GM12878 (cell line): ENCODE data around the gene POU2AF1. TPM values are rescaled to one million over a fixed set of nuclear protein-coding genes. Genes with fewer than 3 reads are reported as not detected.

ENCODE experiments used
- ATF2 ChIP-seq: IDR thresholded peaks from 2 replicates; pipeline ENCODE4 v1.6.1; 2012; ENCODE audit warnings: low read length, inconsistent platforms
- BCLAF1 ChIP-seq: fragments of 450-650 bp; IDR thresholded peaks from 2 replicates; pipeline ENCODE4 v1.6.1; 2017; ENCODE audit warnings: antibody characterized with exemption, mild to moderate bottlenecking, moderate library complexity
- BMI1 ChIP-seq: fragments of 450-650 bp; IDR thresholded peaks from 2 replicates; pipeline ENCODE4 v1.6.1; 2016; ENCODE audit warnings: mild to moderate bottlenecking, moderate library complexity, borderline replicate concordance
- CBX3 ChIP-seq: fragments of 200-600 bp; sonication (generic); IDR thresholded peaks from 2 replicates; pipeline ENCODE4 v1.6.1; 2016; ENCODE audit warnings: low read depth, borderline replicate concordance
- CEBPB ChIP-seq, 2 experiments: fragments of 150-350 bp in 1 of 2; IDR thresholded peaks; 2 replicates each; pipeline ENCODE4 v1.6.1; 2012 to 2014; ENCODE audit warnings: low read depth in 2 of 2, low read length in 2 of 2, borderline replicate concordance in 1 of 2, inconsistent platforms in 1 of 2
- CHD4 ChIP-seq: fragments of 200-600 bp; sonication (generic); IDR thresholded peaks from 2 replicates; pipeline ENCODE4 v1.6.1; 2016; ENCODE audit warnings: mild to moderate bottlenecking
- EED ChIP-seq: sonication (generic); IDR thresholded peaks from 2 replicates; pipeline ENCODE4 v1.6.1; 2016; ENCODE audit warnings: antibody characterized with exemption, low read depth
- ESRRA ChIP-seq: IDR thresholded peaks from 2 replicates; pipeline ENCODE4 v1.6.1; 2012; ENCODE audit warnings: mild to moderate bottlenecking, low read length, improper control_type of control experiment
- IKZF1 ChIP-seq: fragments of 450-650 bp; conservative IDR thresholded peaks from 2 replicates; pipeline ENCODE4 v1.6.1; 2017; ENCODE audit warnings: antibody characterized with exemption, mild to moderate bottlenecking
- MLLT1 ChIP-seq: fragments of 450-650 bp; IDR thresholded peaks from 2 replicates; pipeline ENCODE4 v1.6.1; 2016; ENCODE audit warnings: mild to moderate bottlenecking
- MTA2 ChIP-seq: fragments of 450-650 bp; IDR thresholded peaks from 2 replicates; pipeline ENCODE4 v1.6.1; 2016; ENCODE audit warnings: low read depth, mild to moderate bottlenecking, moderate library complexity
- NBN ChIP-seq: fragments of 450-650 bp; IDR thresholded peaks from 2 replicates; pipeline ENCODE4 v1.6.1; 2016
- NR2F1 ChIP-seq: fragments of 450-650 bp; conservative IDR thresholded peaks from 2 replicates; pipeline ENCODE4 v1.6.1; 2017; ENCODE audit warnings: mild to moderate bottlenecking
- RAD51 ChIP-seq: fragments of 450-650 bp; IDR thresholded peaks from 2 replicates; pipeline ENCODE4 v1.6.1; 2016; ENCODE audit warnings: moderate library complexity, mild to moderate bottlenecking, inconsistent platforms
- RBBP5 ChIP-seq: fragments of 200-600 bp; sonication (generic); conservative IDR thresholded peaks from 2 replicates; pipeline ENCODE4 v1.6.1; 2016
- SMC3 ChIP-seq: IDR thresholded peaks from 2 replicates; pipeline ENCODE4 v1.6.1; 2011; ENCODE audit warnings: low read length, improper control_type of control experiment, borderline replicate concordance
- SP1 ChIP-seq: IDR thresholded peaks from one replicate; pipeline ENCODE4 v1.6.1; 2011; ENCODE audit warnings: low read depth, low read length
- STAT3 ChIP-seq: IDR thresholded peaks from 2 replicates; pipeline ENCODE4 v1.6.1; 2011; ENCODE audit warnings: low read depth, low read length, improper control_type of control experiment
- SUPT20H ChIP-seq: IDR thresholded peaks from 2 replicates; pipeline ENCODE4 v1.6.1; 2011; ENCODE audit warnings: low read depth, mild to moderate bottlenecking, low read length, moderate library complexity, borderline replicate concordance; ENCODE audit not compliant: control insufficient read depth
- SUZ12 ChIP-seq: fragments of 200-600 bp; sonication (generic); IDR thresholded peaks from one replicate; pipeline ENCODE4 v1.6.1; 2018; ENCODE audit warnings: antibody characterized with exemption, mild to moderate bottlenecking; ENCODE audit not compliant: unreplicated experiment
- ZNF687 ChIP-seq: fragments of 450-650 bp; IDR thresholded peaks from 2 replicates; pipeline ENCODE4 v1.6.1; 2017; ENCODE audit warnings: mild to moderate bottlenecking, moderate library complexity
- ZSCAN29 ChIP-seq: fragments of 450-650 bp; IDR thresholded peaks from 2 replicates; pipeline ENCODE4 v1.6.1; 2017; ENCODE audit warnings: mild to moderate bottlenecking, moderate library complexity
- polyA plus RNA-seq, 11 experiments: library from polyadenylated mRNA; depleted of rRNA in 4 of 11; unstranded in 6 of 11; stranded (reverse) in 5 of 11; fragments of >200 nt; fragmentation: Nextera tagmentation in 4 of 11; fragmentation: Illumina TruSeq in 1 of 11; extraction: Ambion mirVana in 4 of 11; extraction: Trizol in 1 of 11; gene quantifications; 1 replicate in 1 of 11; 2 replicates in 10 of 11; pipeline versions ENCODE4 v1.2.1 to v1.2.3, GENCODE V29; 2011 to 2016; ENCODE audit warnings: inconsistent platforms in 2 of 11, missing spikeins in 2 of 11, low read depth in 1 of 11
- total RNA-seq, 4 experiments: library from RNA; depleted of rRNA in 3 of 4; stranded (reverse); fragments of >200 nt in 3 of 4; fragmentation: Illumina TruSeq in 1 of 4; extraction: Trizol in 1 of 4; gene quantifications; 2 replicates each; pipeline versions ENCODE4 v1.2.1 to v1.2.3, GENCODE V29; 2013 to 2021

Gene POU2AF1
- total and polyA plus RNA-seq, 10 of the 15 experiments (the other 5 are each of a cell fraction or from before 2014, with no cell fraction given) = 13.1 to 169 (median 75.5) TPM

GRCh38 chr11:111414267-111414931, 35.3 kb upstream of the POU2AF1 start (continued):
- TF ChIP-seq NBN (0 out of 2 replicates have a peak, but pooled peaks have one; percentile 38), SUZ12 (no peak), SMC3 (peak; percentile 24; the same call in 1 of the 2 replicates), BMI1 (no peak), BCLAF1 (no peak), ATF2 (no peak), CEBPB (IDR thresholded peaks at IDR 0.05; ENCODE audit: borderline replicate concordance in 1 of 2, low read depth in 2 of 2, low read length in 2 of 2) (no peak), ZNF687 (peak; percentile 85), CHD4 (no peak), CBX3 (no peak), IKZF1 (peak; percentile 80), MLLT1 (peak; percentile 67; the same call in 1 of the 2 replicates), ESRRA (no peak), NR2F1 (no peak), EED (peak; percentile 53), SUPT20H (no peak), ZSCAN29 (no peak), SP1 (no peak), MTA2 (peak; percentile 15; the same call in 1 of the 2 replicates), RAD51 (no peak), RBBP5 (no peak), STAT3 (no peak)
